Body of pancreas (tissue), 4 donors: ENCODE results near the gene RFX4.

Experiments
- POLR2A ChIP-seq, 3 donors: fragments of 450-650 bp; IDR thresholded peaks; one replicate each; pipeline ENCODE4 v1.6.1; 2016; ENCODE audit warnings: antibody characterized with exemption in 3 of 3, mild to moderate bottlenecking in 2 of 3
- TF ChIP-seq, protein P1 (sequence below), 7 experiments: fragments of 450-650 bp in 4 of 7; fragments of 200-600 bp in 3 of 7; sonication (generic) in 3 of 7; IDR thresholded peaks; one replicate each; pipeline ENCODE4 v1.5.1; 2016 to 2019; ENCODE audit warnings: antibody characterized with exemption in 7 of 7

DNA sequence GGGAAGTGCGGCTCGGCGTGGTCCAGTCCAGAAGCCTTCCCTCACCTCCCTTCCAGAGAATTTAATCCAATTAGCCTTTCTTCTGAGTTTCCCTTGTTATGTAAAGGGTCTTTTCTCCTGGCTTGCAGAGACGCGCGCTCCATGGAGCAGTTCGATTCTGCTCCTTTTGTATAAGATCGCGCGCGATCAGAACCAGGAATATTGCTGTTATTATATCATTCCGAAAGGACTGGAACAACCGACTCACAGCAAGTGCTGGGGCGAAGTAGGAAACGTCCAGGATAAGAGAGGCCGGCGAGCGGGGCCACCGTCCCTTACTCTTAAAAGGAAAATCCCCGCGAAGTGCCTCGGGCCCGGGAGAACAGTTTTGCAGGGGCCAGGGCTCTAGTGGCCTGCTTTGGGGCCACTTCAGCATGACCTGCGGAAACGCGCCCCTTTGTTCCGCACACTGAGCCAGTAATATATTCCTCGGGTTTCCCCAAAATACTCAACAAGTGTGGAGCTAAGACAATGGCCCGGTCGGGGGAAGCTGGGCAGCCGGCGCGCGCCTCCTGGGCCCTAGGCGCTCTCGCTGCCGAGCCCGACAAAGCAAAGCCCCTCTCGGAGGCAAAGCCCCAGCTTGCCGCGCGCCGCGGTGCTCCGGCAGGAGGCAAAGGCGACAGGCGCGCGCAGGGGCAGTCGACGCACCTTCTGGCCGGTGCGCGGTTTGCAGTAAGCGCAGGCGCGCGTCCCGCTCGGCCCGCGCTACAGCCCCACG is 2.9 kb downstream of the RFX4 start:
- TF ChIP-seq, protein P1, sequence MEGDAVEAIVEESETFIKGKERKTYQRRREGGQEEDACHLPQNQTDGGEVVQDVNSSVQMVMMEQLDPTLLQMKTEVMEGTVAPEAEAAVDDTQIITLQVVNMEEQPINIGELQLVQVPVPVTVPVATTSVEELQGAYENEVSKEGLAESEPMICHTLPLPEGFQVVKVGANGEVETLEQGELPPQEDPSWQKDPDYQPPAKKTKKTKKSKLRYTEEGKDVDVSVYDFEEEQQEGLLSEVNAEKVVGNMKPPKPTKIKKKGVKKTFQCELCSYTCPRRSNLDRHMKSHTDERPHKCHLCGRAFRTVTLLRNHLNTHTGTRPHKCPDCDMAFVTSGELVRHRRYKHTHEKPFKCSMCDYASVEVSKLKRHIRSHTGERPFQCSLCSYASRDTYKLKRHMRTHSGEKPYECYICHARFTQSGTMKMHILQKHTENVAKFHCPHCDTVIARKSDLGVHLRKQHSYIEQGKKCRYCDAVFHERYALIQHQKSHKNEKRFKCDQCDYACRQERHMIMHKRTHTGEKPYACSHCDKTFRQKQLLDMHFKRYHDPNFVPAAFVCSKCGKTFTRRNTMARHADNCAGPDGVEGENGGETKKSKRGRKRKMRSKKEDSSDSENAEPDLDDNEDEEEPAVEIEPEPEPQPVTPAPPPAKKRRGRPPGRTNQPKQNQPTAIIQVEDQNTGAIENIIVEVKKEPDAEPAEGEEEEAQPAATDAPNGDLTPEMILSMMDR (IDR thresholded peaks at IDR 0.05): no peak
- no peak for TF ChIP-seq POLR2A (IDR thresholded peaks at IDR 0.05)
